Spinal cord (tissue), 4 donors: Measurements from ENCODE around the gene MRAP. TPM values are rescaled to one million over a fixed set of nuclear protein-coding genes. Genes with fewer than 3 reads are reported as not detected.

Experiments
- polyA plus RNA-seq, 2 donors: library from polyadenylated mRNA; unstranded; fragments of 120-200 nt; gene quantifications; one replicate each; pipeline ENCODE4 v1.2.1, GENCODE V29; 2013; ENCODE audit not compliant: insufficient read length in 2 of 2
- total RNA-seq, 2 donors: library from RNA; depleted of rRNA in 1 of 2; stranded (reverse); fragments of 120-200 nt in 1 of 2; fragments of >200 nt in 1 of 2; gene quantifications; one replicate each; pipeline versions ENCODE4 v1.2.3 to v1.2.4, GENCODE V29; 2013 to 2014

The MRAP gene
- total and polyA plus RNA-seq, 4 donors, result 1.4 to 2.3 TPM; not detected in 2

Other genes starting within 250 kb of the MRAP start
- 10 to 100 TPM in 1 of 2 donors, 1 to 10 TPM in 1; 6.7 to 10.4 TPM for gene MIS18A, start 19.8 kb upstream of the MRAP start, total RNA-seq
- gene MIS18A, start 19.8 kb upstream of the MRAP start, polyA plus RNA-seq, result 10 to 100 TPM; 10.1 to 11.0 TPM
- 10 to 100 TPM; 15.9 to 18.3 TPM for gene URB1, start 94.2 kb downstream of the MRAP start, total RNA-seq
- 10 to 100 TPM; 16.6 to 17.7 TPM for gene URB1, start 94.2 kb downstream of the MRAP start, polyA plus RNA-seq
- gene EVA1C, start 113.9 kb downstream of the MRAP start, total RNA-seq, result 10 to 100 TPM in 1 of 2 donors, 1 to 10 TPM in 1; 5.6 to 11.0 TPM
- 10 to 100 TPM; 10.4 to 13.4 TPM for gene EVA1C, start 113.9 kb downstream of the MRAP start, polyA plus RNA-seq